Measurements from ENCODE around the gene ZNF710.

DNA sequence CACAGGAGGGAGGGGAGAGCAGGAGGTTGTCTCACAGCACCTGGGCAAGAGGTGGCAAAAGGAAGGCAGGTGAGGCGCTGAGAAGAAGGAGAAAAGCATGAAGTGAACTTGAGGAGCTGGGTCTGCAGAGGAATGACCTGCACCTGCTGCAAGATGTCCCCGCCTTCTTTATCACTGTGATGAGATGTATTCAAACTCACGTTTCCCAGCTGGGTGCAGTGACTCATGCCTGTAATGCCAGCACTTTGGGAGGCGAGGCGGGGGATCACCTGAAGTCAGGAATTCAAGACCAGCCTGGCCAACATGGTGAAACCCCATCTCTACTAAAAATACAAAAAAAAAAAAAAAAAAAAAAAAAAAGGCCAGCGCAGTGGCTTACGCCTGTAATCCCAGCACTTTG lies 22.2 kb upstream of the ZNF710 start:
- no peak for TF ChIP-seq SP1 (IDR thresholded peaks at IDR 0.05; ENCODE audit: low read depth)
- TF ChIP-seq, protein P1, sequence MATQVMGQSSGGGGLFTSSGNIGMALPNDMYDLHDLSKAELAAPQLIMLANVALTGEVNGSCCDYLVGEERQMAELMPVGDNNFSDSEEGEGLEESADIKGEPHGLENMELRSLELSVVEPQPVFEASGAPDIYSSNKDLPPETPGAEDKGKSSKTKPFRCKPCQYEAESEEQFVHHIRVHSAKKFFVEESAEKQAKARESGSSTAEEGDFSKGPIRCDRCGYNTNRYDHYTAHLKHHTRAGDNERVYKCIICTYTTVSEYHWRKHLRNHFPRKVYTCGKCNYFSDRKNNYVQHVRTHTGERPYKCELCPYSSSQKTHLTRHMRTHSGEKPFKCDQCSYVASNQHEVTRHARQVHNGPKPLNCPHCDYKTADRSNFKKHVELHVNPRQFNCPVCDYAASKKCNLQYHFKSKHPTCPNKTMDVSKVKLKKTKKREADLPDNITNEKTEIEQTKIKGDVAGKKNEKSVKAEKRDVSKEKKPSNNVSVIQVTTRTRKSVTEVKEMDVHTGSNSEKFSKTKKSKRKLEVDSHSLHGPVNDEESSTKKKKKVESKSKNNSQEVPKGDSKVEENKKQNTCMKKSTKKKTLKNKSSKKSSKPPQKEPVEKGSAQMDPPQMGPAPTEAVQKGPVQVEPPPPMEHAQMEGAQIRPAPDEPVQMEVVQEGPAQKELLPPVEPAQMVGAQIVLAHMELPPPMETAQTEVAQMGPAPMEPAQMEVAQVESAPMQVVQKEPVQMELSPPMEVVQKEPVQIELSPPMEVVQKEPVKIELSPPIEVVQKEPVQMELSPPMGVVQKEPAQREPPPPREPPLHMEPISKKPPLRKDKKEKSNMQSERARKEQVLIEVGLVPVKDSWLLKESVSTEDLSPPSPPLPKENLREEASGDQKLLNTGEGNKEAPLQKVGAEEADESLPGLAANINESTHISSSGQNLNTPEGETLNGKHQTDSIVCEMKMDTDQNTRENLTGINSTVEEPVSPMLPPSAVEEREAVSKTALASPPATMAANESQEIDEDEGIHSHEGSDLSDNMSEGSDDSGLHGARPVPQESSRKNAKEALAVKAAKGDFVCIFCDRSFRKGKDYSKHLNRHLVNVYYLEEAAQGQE (IDR thresholded peaks at IDR 0.05; ENCODE audit: low read depth): no peak
- no peak for TF ChIP-seq TCF7L2 (IDR thresholded peaks at IDR 0.05; ENCODE audit: borderline replicate concordance, extremely low read depth, insufficient read depth, insufficient read length)
- TF ChIP-seq CTCF (IDR thresholded peaks at IDR 0.05 in 2 of 3, conservative IDR thresholded peaks at IDR 0.05 in 1 of 3; ENCODE audit: borderline replicate concordance in 1 of 3, insufficient read depth in 1 of 3, low read depth in 2 of 3, low read length in 2 of 3): no peak
- TF ChIP-seq EZH2 (IDR thresholded peaks at IDR 0.05): no peak
